HG03439 (cell line): ENCODE data around the gene FCRL1.

Experiments
- ATAC-seq: cut with Tn5 transposase; IDR thresholded peaks from one replicate; pipeline ENCODE4 v1.9.1; 2021; ENCODE audit warnings: mild to moderate bottlenecking, moderate library complexity; ENCODE audit not compliant: unreplicated experiment

FCRL1 gene

GRCh38 chr1:157819896-157820295, at the start of gene FCRL1:
Gene FCRL1 (minus strand): TSS chr1:157820120. CDS start chr1:157820037, 83 bp downstream.
- ATAC-seq: no peak

GRCh38 chr1:157868654-157869053, 48.7 kb upstream of the FCRL1 start:
- ATAC-seq: no peak

- no peak for ATAC-seq
Measured at GRCh38 chr1:157862114-157863070, 42.5 kb upstream of the FCRL1 start.

GRCh38 chr1:157856538-157856937, 36.6 kb upstream of the FCRL1 start:
- ATAC-seq: peak; percentile 56

GRCh38 chr1:157852476-157852875, 32.6 kb upstream of the FCRL1 start:
- no peak for ATAC-seq

GRCh38 chr1:157849229-157849875, 29.4 kb upstream of the FCRL1 start:
- ATAC-seq: peak; percentile 64

- no peak for ATAC-seq
Measured at GRCh38 chr1:157844089-157844830, 24.3 kb upstream of the FCRL1 start.

- no peak for ATAC-seq
Measured at GRCh38 chr1:157842939-157843338, 23.0 kb upstream of the FCRL1 start.

GRCh38 chr1:157841708-157842107, 21.8 kb upstream of the FCRL1 start, which contains the start of gene CD5L:
Gene CD5L (minus strand): TSS chr1:157841808. CDS start chr1:157841701, 107 bp downstream.
- ATAC-seq: no peak

GRCh38 chr1:157838966-157839365, 19.0 kb upstream of the FCRL1 start:
- no peak for ATAC-seq

GRCh38 chr1:157834430-157834829, 14.5 kb upstream of the FCRL1 start:
- no peak for ATAC-seq

- ATAC-seq: no peak
Measured at GRCh38 chr1:157833145-157833544, 13.2 kb upstream of the FCRL1 start.

- no peak for ATAC-seq
Measured at GRCh38 chr1:157831968-157832626, 12.2 kb upstream of the FCRL1 start.

- ATAC-seq: no peak
Measured at GRCh38 chr1:157830887-157831286, 11.0 kb upstream of the FCRL1 start.

- no peak for ATAC-seq
Measured at GRCh38 chr1:157829711-157830110, 9.8 kb upstream of the FCRL1 start.

GRCh38 chr1:157829210-157829609, 9.3 kb upstream of the FCRL1 start:
- ATAC-seq: no peak

GRCh38 chr1:157820299-157820698, 379 bp upstream of the FCRL1 start:
- ATAC-seq: no peak

- ATAC-seq: no peak
Measured at GRCh38 chr1:157819215-157819614, 705 bp downstream of the FCRL1 start.

GRCh38 chr1:157813269-157813668, 6.7 kb downstream of the FCRL1 start:
- no peak for ATAC-seq

GRCh38 chr1:157806431-157807149, 13.3 kb downstream of the FCRL1 start:
- ATAC-seq: peak; percentile 87
